Keratinocyte (primary cell): Measurements from ENCODE around the gene ACSL3. TPM values are rescaled to one million over a fixed set of nuclear protein-coding genes. Genes with fewer than 3 reads are reported as not detected.

ENCODE experiments used
- DNase-seq: peaks from one replicate; pipeline ENCODE4 v3.0.0-alpha.2; 2011; ENCODE audit warnings: low read depth, missing footprints, low spot score
- FAIRE-seq: peaks from 2 replicates; lab custom pipeline; 2011; peaks lifted over from hg19 to GRCh38; lab: Jason Lieb, UNC
- H2AFZ ChIP-seq: 2 replicates; pipeline ENCODE4 v1.6.0; 2012; ENCODE audit warnings: low read length, control low read depth, inconsistent platforms; ENCODE audit not compliant: control insufficient read depth
- H3K27ac ChIP-seq: 2 replicates; pipeline ENCODE4 v1.5.1; 2011; ENCODE audit warnings: low read length; ENCODE audit not compliant: control insufficient read depth, insufficient read depth
- H3K27me3 ChIP-seq: 3 replicates; pipeline ENCODE4 v1.6.0; 2011; ENCODE audit warnings: low read length; ENCODE audit not compliant: control insufficient read depth, insufficient read depth; ENCODE audit errors: extremely low read depth
- H3K36me3 ChIP-seq, 2 experiments: 2 replicates in 1 of 2; 3 replicates in 1 of 2; pipeline ENCODE4 v1.5.1; 2011; ENCODE audit warnings: low read length in 2 of 2, mild to moderate bottlenecking in 1 of 2; ENCODE audit not compliant: control insufficient read depth in 2 of 2, insufficient read depth in 2 of 2; ENCODE audit errors: extremely low read depth in 1 of 2
- H3K4me1 ChIP-seq: 3 replicates; pipeline ENCODE4 v1.5.1; 2011; ENCODE audit warnings: low read length; ENCODE audit not compliant: control insufficient read depth, insufficient read depth; ENCODE audit errors: extremely low read depth
- H3K4me2 ChIP-seq: 3 replicates; pipeline ENCODE4 v1.6.0; 2011; ENCODE audit warnings: low read depth, low read length; ENCODE audit not compliant: control insufficient read depth, insufficient read depth; ENCODE audit errors: extremely low read depth
- H3K4me3 ChIP-seq, 3 experiments: fragments of 200-600 bp in 1 of 3; sonication (generic) in 1 of 3; 2 replicates in 2 of 3; 3 replicates in 1 of 3; pipeline ENCODE4 v1.5.1; 2011 to 2016; ENCODE audit warnings: low read length in 3 of 3, mild to moderate bottlenecking in 3 of 3, control low read depth in 2 of 3, inconsistent platforms in 1 of 3, low read depth in 1 of 3, mixed read lengths in 1 of 3, mixed run types in 1 of 3, moderate library complexity in 1 of 3; ENCODE audit not compliant: control insufficient read depth in 2 of 3, insufficient read depth in 2 of 3; ENCODE audit errors: extremely low read depth in 1 of 3
- H3K79me2 ChIP-seq: 2 replicates; pipeline ENCODE4 v1.6.0; 2012; ENCODE audit warnings: low read length; ENCODE audit not compliant: control insufficient read depth, insufficient read depth
- H3K9ac ChIP-seq: 3 replicates; pipeline ENCODE4 v1.6.0; 2011; ENCODE audit warnings: low read length; ENCODE audit not compliant: control insufficient read depth, insufficient read depth; ENCODE audit errors: extremely low read depth
- H3K9me1 ChIP-seq: 3 replicates; pipeline ENCODE4 v1.6.0; 2011; ENCODE audit warnings: low read length; ENCODE audit not compliant: control insufficient read depth, insufficient read depth; ENCODE audit errors: extremely low read depth
- H3K9me3 ChIP-seq: 2 replicates; pipeline ENCODE4 v1.5.1; 2012; ENCODE audit warnings: low read depth, low read length; ENCODE audit not compliant: control insufficient read depth
- H4K20me1 ChIP-seq: 3 replicates; pipeline ENCODE4 v1.6.0; 2011; ENCODE audit warnings: low read length; ENCODE audit not compliant: control insufficient read depth, insufficient read depth; ENCODE audit errors: extremely low read depth
- EZH2 ChIP-seq: IDR thresholded peaks from one replicate; pipeline ENCODE4 v1.6.1; 2012; ENCODE audit warnings: inconsistent platforms, mild to moderate bottlenecking, low read length, moderate library complexity
- dilution Hi-C: fragments of 300-500 bp; cut with MboI; formaldehyde crosslinking; loops from one replicate; pipeline ENCODE4 v1.7.0; 2020; ENCODE audit warnings: low sequenced_read_pairs; ENCODE audit not compliant: extremely low pct_ligation_motif_present
- polyA plus RNA-seq, 5 experiments: library from polyadenylated mRNA; depleted of rRNA in 3 of 5; stranded (reverse) in 3 of 5; stranded (forward) in 1 of 5; unstranded in 1 of 5; fragments of >200 nt; gene quantifications; 1 replicate in 1 of 5; 2 replicates in 3 of 5; 3 replicates in 1 of 5; pipeline versions ENCODE4 v1.2.1 to v1.2.3, GENCODE V29; 2011 to 2012; ENCODE audit warnings: missing spikeins in 2 of 5, low read depth in 1 of 5, low replicate concordance in 1 of 5
- TF ChIP-seq, protein P1 (sequence below), 3 experiments: IDR thresholded peaks in 1 of 3; conservative IDR thresholded peaks in 1 of 3; optimal IDR thresholded peaks in 1 of 3; 2 replicates in 2 of 3; 3 replicates in 1 of 3; pipeline versions ENCODE3 to v1.5.1; 2011; ENCODE audit warnings: low read length in 3 of 3, mild to moderate bottlenecking in 3 of 3, moderate library complexity in 2 of 3, control low read depth in 1 of 3, inconsistent platforms in 1 of 3; ENCODE audit not compliant: insufficient read depth in 2 of 3; ENCODE audit errors: extremely low read depth in 1 of 3

ACSL3 gene
- polyA plus RNA-seq, 1 donor (not counting 4 experiments of a cell fraction or from before 2014, with no cell fraction given) = 197 TPM

- Histone ChIP-seq H3K4me2 (peak overlapping the region; percentile 88), H3K9me1 (peaks cover 8% of the 10 kb centered on the region), H3K9me3 (no peaks in the 10 kb centered on the region), H3K4me1 (peaks cover 41% of the 10 kb centered on the region), H3K79me2 (peaks cover 42% of the 10 kb centered on the region), H2AFZ (no peak overlapping the region), H3K9ac (peak overlapping the region; percentile 60), H4K20me1 (peaks cover 20% of the 10 kb centered on the region), H3K36me3 (no peaks in the 10 kb centered on the region), H3K27me3 (no peaks in the 10 kb centered on the region), H3K4me3 (peak overlapping the region; percentile 66 to 99 (median 98)), H3K27ac (peak overlapping the region; percentile 92)
- no peak for TF ChIP-seq EZH2
- TF ChIP-seq, protein P1, sequence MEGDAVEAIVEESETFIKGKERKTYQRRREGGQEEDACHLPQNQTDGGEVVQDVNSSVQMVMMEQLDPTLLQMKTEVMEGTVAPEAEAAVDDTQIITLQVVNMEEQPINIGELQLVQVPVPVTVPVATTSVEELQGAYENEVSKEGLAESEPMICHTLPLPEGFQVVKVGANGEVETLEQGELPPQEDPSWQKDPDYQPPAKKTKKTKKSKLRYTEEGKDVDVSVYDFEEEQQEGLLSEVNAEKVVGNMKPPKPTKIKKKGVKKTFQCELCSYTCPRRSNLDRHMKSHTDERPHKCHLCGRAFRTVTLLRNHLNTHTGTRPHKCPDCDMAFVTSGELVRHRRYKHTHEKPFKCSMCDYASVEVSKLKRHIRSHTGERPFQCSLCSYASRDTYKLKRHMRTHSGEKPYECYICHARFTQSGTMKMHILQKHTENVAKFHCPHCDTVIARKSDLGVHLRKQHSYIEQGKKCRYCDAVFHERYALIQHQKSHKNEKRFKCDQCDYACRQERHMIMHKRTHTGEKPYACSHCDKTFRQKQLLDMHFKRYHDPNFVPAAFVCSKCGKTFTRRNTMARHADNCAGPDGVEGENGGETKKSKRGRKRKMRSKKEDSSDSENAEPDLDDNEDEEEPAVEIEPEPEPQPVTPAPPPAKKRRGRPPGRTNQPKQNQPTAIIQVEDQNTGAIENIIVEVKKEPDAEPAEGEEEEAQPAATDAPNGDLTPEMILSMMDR (optimal IDR thresholded peaks at IDR 0.05 in 1 of 3, IDR thresholded peaks at IDR 0.05 in 1 of 3, conservative IDR thresholded peaks at IDR 0.05 in 1 of 3; ENCODE audit: extremely low read depth in 1 of 3, insufficient read depth in 2 of 3, low read length in 3 of 3) = no peak
- dilution Hi-C loops = no loop called here
- FAIRE-seq (peak; percentile 89), DNase-seq (no peak)
These were observed 837 bp upstream of the ACSL3 start for GRCh38 chr2:222859786-222860612.

DNA sequence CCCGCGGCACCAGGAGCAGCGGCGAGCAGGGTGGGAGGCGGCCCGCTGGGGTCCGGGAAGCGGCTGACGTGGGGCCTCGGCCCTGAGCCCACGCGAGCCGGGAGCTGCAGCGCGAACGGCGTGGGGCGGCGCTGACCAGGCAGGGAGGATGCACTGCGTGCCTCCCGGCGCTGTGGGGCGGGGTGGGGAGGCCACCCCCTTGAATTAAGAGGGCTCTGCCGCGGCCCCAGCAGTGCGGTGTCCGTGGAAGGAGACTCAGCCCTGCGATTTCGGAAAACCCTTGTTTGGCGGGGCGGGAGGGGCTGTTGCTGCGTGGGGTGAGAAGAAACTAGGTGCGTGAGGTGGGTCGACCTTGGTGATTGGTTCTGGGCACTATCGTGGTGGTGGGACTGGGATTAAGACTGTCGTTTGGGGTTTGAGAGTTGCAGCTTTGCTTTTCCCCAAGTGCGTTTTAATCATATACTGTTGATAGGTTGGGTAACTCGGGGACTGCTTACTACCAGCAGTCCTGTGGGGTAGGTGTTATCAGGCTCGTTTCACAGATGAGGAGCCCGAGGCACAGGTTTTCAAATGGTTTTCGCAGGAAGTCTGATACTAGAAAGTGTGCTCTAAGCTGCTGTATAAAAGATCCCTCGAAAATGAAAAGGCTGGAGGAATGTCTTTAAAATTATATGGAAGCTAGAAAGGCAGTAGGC is 722 bp downstream of the ACSL3 start:
- no peak for FAIRE-seq
- Histone ChIP-seq H3K9me3 (no peaks in the 10 kb centered on the region), H3K79me2 (peaks cover 58% of the 10 kb centered on the region), H4K20me1 (peaks cover 30% of the 10 kb centered on the region), H3K27ac (peak overlapping the region; percentile 90), H3K27me3 (no peaks in the 10 kb centered on the region), H3K4me2 (peak overlapping the region; percentile 95), H3K9ac (peak overlapping the region; percentile 93), H3K4me1 (peaks cover 40% of the 10 kb centered on the region), H3K36me3 (peaks cover 0 to 4% of the 10 kb centered on the region in 2 experiments), H3K4me3 (peak overlapping the region; percentile 96 to 99 (median 98)), H2AFZ (no peak overlapping the region), H3K9me1 (peaks cover 8% of the 10 kb centered on the region)
- dilution Hi-C loops = no loop called here
- no peak for TF ChIP-seq EZH2
- TF ChIP-seq, protein P1 (optimal IDR thresholded peaks at IDR 0.05 in 1 of 3, IDR thresholded peaks at IDR 0.05 in 1 of 3, conservative IDR thresholded peaks at IDR 0.05 in 1 of 3; ENCODE audit: extremely low read depth in 1 of 3, insufficient read depth in 2 of 3, low read length in 3 of 3) = no peak
- DNase-seq = no peak
